ENCODE measurements around the gene PTPRD. TPM values are rescaled to one million over a fixed set of nuclear protein-coding genes. Genes with fewer than 3 reads are reported as not detected.

The PTPRD gene
- total RNA-seq, 1 donor from 2014 or later, result 6.9 TPM

DNA sequence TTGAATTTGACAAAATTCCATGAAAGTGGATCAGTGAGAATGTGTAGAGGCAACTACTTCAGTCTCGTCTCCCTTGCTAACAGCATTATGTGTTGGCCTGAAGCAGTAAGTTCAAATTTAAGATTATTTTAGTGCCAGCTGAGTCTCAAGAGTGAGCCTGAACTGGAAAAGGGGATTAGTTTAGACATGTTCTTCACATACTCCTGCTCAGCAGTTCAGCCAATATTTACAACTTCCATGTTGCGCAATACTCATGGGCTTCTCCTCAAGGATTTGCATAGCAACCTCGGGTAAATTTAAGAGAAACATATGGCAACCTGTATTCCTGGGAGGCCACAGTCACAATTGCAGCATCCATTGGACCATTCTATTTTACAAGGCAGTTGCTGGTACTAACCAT lies 553.8 kb downstream of the PTPRD start:
- H3K36me3 ChIP-seq, result no peaks in the 10 kb centered on the region
- no peaks in the 10 kb centered on the region for H3K27me3 ChIP-seq
- no peak overlapping the region for H3K4me3 ChIP-seq
- TF ChIP-seq, protein P1, sequence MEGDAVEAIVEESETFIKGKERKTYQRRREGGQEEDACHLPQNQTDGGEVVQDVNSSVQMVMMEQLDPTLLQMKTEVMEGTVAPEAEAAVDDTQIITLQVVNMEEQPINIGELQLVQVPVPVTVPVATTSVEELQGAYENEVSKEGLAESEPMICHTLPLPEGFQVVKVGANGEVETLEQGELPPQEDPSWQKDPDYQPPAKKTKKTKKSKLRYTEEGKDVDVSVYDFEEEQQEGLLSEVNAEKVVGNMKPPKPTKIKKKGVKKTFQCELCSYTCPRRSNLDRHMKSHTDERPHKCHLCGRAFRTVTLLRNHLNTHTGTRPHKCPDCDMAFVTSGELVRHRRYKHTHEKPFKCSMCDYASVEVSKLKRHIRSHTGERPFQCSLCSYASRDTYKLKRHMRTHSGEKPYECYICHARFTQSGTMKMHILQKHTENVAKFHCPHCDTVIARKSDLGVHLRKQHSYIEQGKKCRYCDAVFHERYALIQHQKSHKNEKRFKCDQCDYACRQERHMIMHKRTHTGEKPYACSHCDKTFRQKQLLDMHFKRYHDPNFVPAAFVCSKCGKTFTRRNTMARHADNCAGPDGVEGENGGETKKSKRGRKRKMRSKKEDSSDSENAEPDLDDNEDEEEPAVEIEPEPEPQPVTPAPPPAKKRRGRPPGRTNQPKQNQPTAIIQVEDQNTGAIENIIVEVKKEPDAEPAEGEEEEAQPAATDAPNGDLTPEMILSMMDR (IDR thresholded peaks at IDR 0.05), result no peak
- H3K4me1 ChIP-seq, result no peaks in the 10 kb centered on the region
- DNase-seq (ENCODE audit: low spot score in 2 of 2), result no peak
- H3K27ac ChIP-seq, result no peak overlapping the region
- intact Hi-C loops (cut with DNase I), result no loop called here
- no peaks in the 10 kb centered on the region for H3K9me3 ChIP-seq

DNA sequence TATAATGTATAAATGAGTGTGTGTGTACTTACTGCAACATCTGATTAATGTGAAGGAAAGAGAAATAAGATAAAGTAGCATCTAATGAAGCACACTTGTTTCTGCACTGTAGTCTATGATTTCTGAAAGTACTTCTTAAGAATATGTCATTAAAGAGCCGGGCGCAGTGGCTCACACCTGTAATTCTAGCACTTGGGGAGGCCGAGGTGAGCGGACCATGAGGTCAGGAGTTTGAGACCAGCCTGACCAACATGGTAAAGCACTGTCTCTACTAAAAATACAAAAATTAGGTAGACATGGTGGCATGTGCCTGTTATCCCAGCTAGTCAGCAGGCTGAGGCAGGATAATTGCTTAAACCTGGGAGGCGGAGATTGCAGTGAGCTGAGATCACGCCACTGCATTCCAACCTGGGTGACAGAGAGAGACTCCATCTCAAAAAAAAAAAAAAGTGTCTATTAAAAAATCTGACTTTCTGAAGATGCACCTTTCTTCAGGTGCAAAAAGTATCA lies 556.9 kb downstream of the PTPRD start:
- TF ChIP-seq, protein P1 (IDR thresholded peaks at IDR 0.05), result no peak
- Histone ChIP-seq H3K9me3 (no peaks in the 10 kb centered on the region), H3K27ac (no peak overlapping the region), H3K27me3 (no peaks in the 10 kb centered on the region), H3K4me1 (no peaks in the 10 kb centered on the region), H3K36me3 (no peaks in the 10 kb centered on the region), H3K4me3 (no peak overlapping the region)
- intact Hi-C loops (cut with DNase I), result no loop called here
- DNase-seq (ENCODE audit: low spot score in 2 of 2), result no peak

- H3K27ac ChIP-seq, result no peak overlapping the region
- no peaks in the 10 kb centered on the region for H3K27me3 ChIP-seq
- H3K4me1 ChIP-seq, result no peaks in the 10 kb centered on the region
- TF ChIP-seq, protein P1 (IDR thresholded peaks at IDR 0.05), result no peak
- H3K9me3 ChIP-seq, result no peaks in the 10 kb centered on the region
- H3K36me3 ChIP-seq, result no peaks in the 10 kb centered on the region
- no peak for DNase-seq (ENCODE audit: low spot score in 2 of 2)
- intact Hi-C loops (cut with DNase I), result no loop called here
- no peak overlapping the region for H3K4me3 ChIP-seq
Measured at GRCh38 chr9:10054456-10054855, 558.3 kb downstream of the PTPRD start.

DNA sequence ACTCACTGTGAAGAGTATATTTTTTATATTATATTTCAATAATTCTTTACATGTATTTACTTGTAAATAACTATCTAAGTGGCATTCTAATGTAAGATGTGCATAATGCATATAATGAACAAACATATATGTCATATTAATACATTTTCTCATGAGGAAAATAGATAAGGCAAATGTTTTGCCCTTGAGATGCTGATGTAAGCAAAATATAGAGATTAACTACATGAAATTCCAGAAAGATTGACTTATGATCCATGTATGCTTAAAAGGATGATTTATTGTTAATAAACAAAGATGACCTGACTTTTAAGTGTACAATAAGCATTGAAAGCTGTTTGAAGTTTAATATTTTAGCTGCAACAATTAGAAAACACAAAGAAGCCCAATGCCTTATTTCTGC lies 559.9 kb downstream of the PTPRD start:
- TF ChIP-seq, protein P1 (IDR thresholded peaks at IDR 0.05), result no peak
- DNase-seq (ENCODE audit: low spot score in 2 of 2), result no peak

GRCh38 chr9:10052181-10052580 lies 560.6 kb downstream of the PTPRD start:
- DNase-seq (ENCODE audit: low spot score in 2 of 2), result no peak
- H3K27me3 ChIP-seq, result no peaks in the 10 kb centered on the region
- intact Hi-C loops (cut with DNase I), result no loop called here
- TF ChIP-seq, protein P1 (IDR thresholded peaks at IDR 0.05), result no peak
- H3K4me3 ChIP-seq, result no peak overlapping the region
- no peak overlapping the region for H3K27ac ChIP-seq
- H3K4me1 ChIP-seq, result no peaks in the 10 kb centered on the region
- no peaks in the 10 kb centered on the region for H3K9me3 ChIP-seq
- H3K36me3 ChIP-seq, result no peaks in the 10 kb centered on the region

More for the DNA sequence above, 559.9 kb downstream of the PTPRD start:
- intact Hi-C loops (cut with DNase I), result no loop called here
- Histone ChIP-seq H3K4me1 (no peaks in the 10 kb centered on the region), H3K36me3 (no peaks in the 10 kb centered on the region), H3K4me3 (no peak overlapping the region), H3K27ac (no peak overlapping the region), H3K27me3 (no peaks in the 10 kb centered on the region), H3K9me3 (no peaks in the 10 kb centered on the region)

DNA sequence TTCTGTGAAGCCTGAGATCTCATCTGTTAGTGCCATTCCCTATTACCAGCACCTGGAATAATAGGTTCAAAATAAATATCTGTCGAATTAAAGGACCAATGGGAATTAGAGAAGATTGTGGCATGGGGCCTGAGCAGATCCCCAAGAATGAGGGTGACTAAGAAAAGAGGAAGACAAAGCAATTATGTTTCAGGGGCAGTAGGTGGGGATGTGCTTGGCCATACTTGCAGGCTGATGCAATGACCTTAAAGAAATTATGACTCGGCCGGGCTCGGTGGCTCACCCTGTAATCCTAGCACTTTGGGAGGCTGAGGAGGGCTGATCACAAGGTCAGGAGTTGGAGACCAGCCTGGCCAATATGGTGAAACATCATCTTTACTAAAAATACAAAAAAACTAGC lies 562.8 kb downstream of the PTPRD start:
- no peak for DNase-seq (ENCODE audit: low spot score in 2 of 2)
- Histone ChIP-seq H3K9me3 (no peaks in the 10 kb centered on the region), H3K36me3 (no peaks in the 10 kb centered on the region), H3K27me3 (no peaks in the 10 kb centered on the region), H3K27ac (no peak overlapping the region), H3K4me3 (no peak overlapping the region), H3K4me1 (no peaks in the 10 kb centered on the region)
- TF ChIP-seq, protein P1 (IDR thresholded peaks at IDR 0.05), result no peak
- intact Hi-C loops (cut with DNase I), result no loop called here
